ENCODE measurements around the gene ZNF24.

DNA sequence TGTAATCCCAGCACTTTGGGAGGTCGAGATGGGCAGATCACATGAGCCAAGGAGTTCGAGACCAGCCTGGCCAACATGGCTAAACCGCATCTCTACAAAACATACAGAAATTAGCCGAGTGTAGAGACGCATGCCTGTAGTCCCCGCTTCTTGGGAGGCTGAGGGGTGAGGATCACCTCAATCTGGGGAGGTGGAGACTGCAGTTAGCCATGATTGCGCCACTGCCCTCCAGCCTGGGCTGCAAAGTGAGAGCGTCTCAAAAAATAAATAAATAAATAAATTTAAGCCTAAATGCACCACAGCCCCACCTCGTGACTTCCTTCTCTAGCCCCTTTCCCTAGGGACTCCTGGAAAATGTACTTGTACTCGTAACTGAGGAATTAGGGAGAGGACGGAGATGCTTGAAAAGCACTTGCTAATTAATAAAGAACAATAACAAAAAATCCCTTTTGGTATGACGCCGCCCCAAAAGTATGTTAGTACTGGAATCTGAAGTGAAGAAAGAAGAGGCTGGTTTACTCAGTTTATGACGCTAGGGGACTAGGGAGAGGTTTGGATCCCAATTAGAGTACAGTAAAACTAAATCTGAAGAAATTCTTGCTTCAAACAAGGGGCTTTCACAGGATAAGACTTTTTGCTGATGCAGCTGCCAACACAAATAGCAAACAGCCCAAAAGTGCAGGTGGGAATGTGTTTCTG, 33.8 kb upstream of the ZNF24 start:
- TF ChIP-seq, protein P1, sequence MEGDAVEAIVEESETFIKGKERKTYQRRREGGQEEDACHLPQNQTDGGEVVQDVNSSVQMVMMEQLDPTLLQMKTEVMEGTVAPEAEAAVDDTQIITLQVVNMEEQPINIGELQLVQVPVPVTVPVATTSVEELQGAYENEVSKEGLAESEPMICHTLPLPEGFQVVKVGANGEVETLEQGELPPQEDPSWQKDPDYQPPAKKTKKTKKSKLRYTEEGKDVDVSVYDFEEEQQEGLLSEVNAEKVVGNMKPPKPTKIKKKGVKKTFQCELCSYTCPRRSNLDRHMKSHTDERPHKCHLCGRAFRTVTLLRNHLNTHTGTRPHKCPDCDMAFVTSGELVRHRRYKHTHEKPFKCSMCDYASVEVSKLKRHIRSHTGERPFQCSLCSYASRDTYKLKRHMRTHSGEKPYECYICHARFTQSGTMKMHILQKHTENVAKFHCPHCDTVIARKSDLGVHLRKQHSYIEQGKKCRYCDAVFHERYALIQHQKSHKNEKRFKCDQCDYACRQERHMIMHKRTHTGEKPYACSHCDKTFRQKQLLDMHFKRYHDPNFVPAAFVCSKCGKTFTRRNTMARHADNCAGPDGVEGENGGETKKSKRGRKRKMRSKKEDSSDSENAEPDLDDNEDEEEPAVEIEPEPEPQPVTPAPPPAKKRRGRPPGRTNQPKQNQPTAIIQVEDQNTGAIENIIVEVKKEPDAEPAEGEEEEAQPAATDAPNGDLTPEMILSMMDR (conservative IDR thresholded peaks at IDR 0.05 in 1 of 2, IDR thresholded peaks at IDR 0.05 in 1 of 2; ENCODE audit: low read depth in 1 of 2, low read length in 2 of 2), result no peak
- TF ChIP-seq EZH2 (IDR thresholded peaks at IDR 0.05; ENCODE audit: low read length, missing control alignments), result no peak
